Measurements from ENCODE around the gene PPFIA4. TPM values are rescaled to one million over a fixed set of nuclear protein-coding genes. Genes with fewer than 3 reads are reported as not detected.

PPFIA4 gene
- total RNA-seq, 1 donor from 2014 or later: 33.4 TPM

- Mint-ChIP-seq H3K27ac (no peak overlapping the region), H3K4me3 (ENCODE audit: low read depth) (no peak overlapping the region), H3K27me3 (ENCODE audit: low read depth) (peaks cover 33% of the 10 kb centered on the region), H3K36me3 (ENCODE audit: low read depth) (no peaks in the 10 kb centered on the region), H3K4me1 (ENCODE audit: low read depth) (peaks cover 4% of the 10 kb centered on the region), H3K9me3 (no peaks in the 10 kb centered on the region)
- no peak for DNase-seq (ENCODE audit: low spot score)
- intact Hi-C loops (cut with micrococcal nuclease): no loop called here
Measured at GRCh38 chr1:203117611-203118575, 91.6 kb downstream of the PPFIA4 start.

- no peak overlapping the region for H3K4me3 Mint-ChIP-seq (ENCODE audit: low read depth)
- peaks cover 4% of the 10 kb centered on the region for H3K4me1 Mint-ChIP-seq (ENCODE audit: low read depth)
- no peaks in the 10 kb centered on the region for H3K36me3 Mint-ChIP-seq (ENCODE audit: low read depth)
- no peak overlapping the region for H3K27ac Mint-ChIP-seq
- DNase-seq (ENCODE audit: low spot score): no peak
- no peaks in the 10 kb centered on the region for H3K9me3 Mint-ChIP-seq
- peaks cover 43% of the 10 kb centered on the region for H3K27me3 Mint-ChIP-seq (ENCODE audit: low read depth)
- intact Hi-C loops (cut with micrococcal nuclease): no loop called here
Measured at GRCh38 chr1:203120325-203121153, 94.2 kb downstream of the PPFIA4 start.

- no peak overlapping the region for H3K27ac Mint-ChIP-seq
- H3K36me3 Mint-ChIP-seq (ENCODE audit: low read depth): no peaks in the 10 kb centered on the region
- intact Hi-C loops (cut with micrococcal nuclease): no loop called here
- H3K4me3 Mint-ChIP-seq (ENCODE audit: low read depth): no peak overlapping the region
- DNase-seq (ENCODE audit: low spot score): no peak
- H3K9me3 Mint-ChIP-seq: no peaks in the 10 kb centered on the region
- peaks cover 48% of the 10 kb centered on the region for H3K27me3 Mint-ChIP-seq (ENCODE audit: low read depth)
- peaks cover 4% of the 10 kb centered on the region for H3K4me1 Mint-ChIP-seq (ENCODE audit: low read depth)
Measured at GRCh38 chr1:203121186-203122015, 95.1 kb downstream of the PPFIA4 start.

- Mint-ChIP-seq H3K4me1 (ENCODE audit: low read depth) (peaks cover 7% of the 10 kb centered on the region), H3K27me3 (ENCODE audit: low read depth) (peaks cover 51% of the 10 kb centered on the region), H3K4me3 (ENCODE audit: low read depth) (no peak overlapping the region), H3K27ac (no peak overlapping the region), H3K36me3 (ENCODE audit: low read depth) (no peaks in the 10 kb centered on the region), H3K9me3 (no peaks in the 10 kb centered on the region)
- intact Hi-C loops (cut with micrococcal nuclease): no loop called here
- no peak for DNase-seq (ENCODE audit: low spot score)
Measured at GRCh38 chr1:203122159-203122558, 95.9 kb downstream of the PPFIA4 start.

- intact Hi-C loops (cut with micrococcal nuclease): no loop called here
- H3K4me1 Mint-ChIP-seq (ENCODE audit: low read depth): peaks cover 8% of the 10 kb centered on the region
- no peaks in the 10 kb centered on the region for H3K36me3 Mint-ChIP-seq (ENCODE audit: low read depth)
- H3K27me3 Mint-ChIP-seq (ENCODE audit: low read depth): peaks cover 51% of the 10 kb centered on the region
- H3K27ac Mint-ChIP-seq: no peak overlapping the region
- DNase-seq (ENCODE audit: low spot score): no peak
- no peak overlapping the region for H3K4me3 Mint-ChIP-seq (ENCODE audit: low read depth)
- H3K9me3 Mint-ChIP-seq: no peaks in the 10 kb centered on the region
Measured at GRCh38 chr1:203124011-203124410, 97.7 kb downstream of the PPFIA4 start.

GRCh38 chr1:203124546-203125317 is 98.4 kb downstream of the PPFIA4 start:
- intact Hi-C loops (cut with micrococcal nuclease): no loop called here
- no peak overlapping the region for H3K4me3 Mint-ChIP-seq (ENCODE audit: low read depth)
- peaks cover 8% of the 10 kb centered on the region for H3K4me1 Mint-ChIP-seq (ENCODE audit: low read depth)
- no peak for DNase-seq (ENCODE audit: low spot score)
- no peak overlapping the region for H3K27ac Mint-ChIP-seq
- H3K9me3 Mint-ChIP-seq: no peaks in the 10 kb centered on the region
- H3K27me3 Mint-ChIP-seq (ENCODE audit: low read depth): peaks cover 53% of the 10 kb centered on the region
- H3K36me3 Mint-ChIP-seq (ENCODE audit: low read depth): no peaks in the 10 kb centered on the region

GRCh38 chr1:203126151-203126865 is 100.0 kb downstream of the PPFIA4 start:
- no peak for DNase-seq (ENCODE audit: low spot score)
- peaks cover 46% of the 10 kb centered on the region for H3K27me3 Mint-ChIP-seq (ENCODE audit: low read depth)
- no peak overlapping the region for H3K4me3 Mint-ChIP-seq (ENCODE audit: low read depth)

GRCh38 chr1:203126866-203127665 is 100.8 kb downstream of the PPFIA4 start:
- intact Hi-C loops (cut with micrococcal nuclease): no loop called here
- DNase-seq (ENCODE audit: low spot score): no peak
- Mint-ChIP-seq H3K36me3 (ENCODE audit: low read depth) (no peaks in the 10 kb centered on the region), H3K4me3 (ENCODE audit: low read depth) (no peak overlapping the region), H3K27ac (no peak overlapping the region), H3K4me1 (ENCODE audit: low read depth) (peaks cover 4% of the 10 kb centered on the region), H3K27me3 (ENCODE audit: low read depth) (peaks cover 41% of the 10 kb centered on the region), H3K9me3 (no peaks in the 10 kb centered on the region)

More at GRCh38 chr1:203126151-203126865, 100.0 kb downstream of the PPFIA4 start:
- Mint-ChIP-seq H3K36me3 (ENCODE audit: low read depth) (no peaks in the 10 kb centered on the region), H3K4me1 (ENCODE audit: low read depth) (peaks cover 8% of the 10 kb centered on the region), H3K27ac (no peak overlapping the region), H3K9me3 (no peaks in the 10 kb centered on the region)
- intact Hi-C loops (cut with micrococcal nuclease): no loop called here

- intact Hi-C loops (cut with micrococcal nuclease): no loop called here
- no peaks in the 10 kb centered on the region for H3K9me3 Mint-ChIP-seq
- peaks cover 41% of the 10 kb centered on the region for H3K27me3 Mint-ChIP-seq (ENCODE audit: low read depth)
- H3K4me1 Mint-ChIP-seq (ENCODE audit: low read depth): peaks cover 4% of the 10 kb centered on the region
- no peak within 1 kb of the TSS for H3K4me3 Mint-ChIP-seq (ENCODE audit: low read depth)
- no peak within 1 kb of the TSS for H3K27ac Mint-ChIP-seq
- DNase-seq (ENCODE audit: low spot score): no peak
- no peaks in the 10 kb centered on the region for H3K36me3 Mint-ChIP-seq (ENCODE audit: low read depth)
Measured at GRCh38 chr1:203127666-203128430, 101.6 kb downstream of the PPFIA4 start, which contains the start of gene ADORA1. TSS of gene ADORA1 (plus strand) at chr1:203127726. CDS start at chr1:203128842, 1,116 bp downstream.

GRCh38 chr1:203128431-203128715 is 102.1 kb downstream of the PPFIA4 start:
- Mint-ChIP-seq H3K9me3 (no peaks in the 10 kb centered on the region), H3K4me3 (ENCODE audit: low read depth) (no peak overlapping the region), H3K4me1 (ENCODE audit: low read depth) (peaks cover 4% of the 10 kb centered on the region), H3K27me3 (ENCODE audit: low read depth) (peaks cover 41% of the 10 kb centered on the region), H3K27ac (no peak overlapping the region), H3K36me3 (ENCODE audit: low read depth) (no peaks in the 10 kb centered on the region)
- intact Hi-C loops (cut with micrococcal nuclease): no loop called here
- DNase-seq (ENCODE audit: low spot score): no peak

Data from activated T-helper 2 cell treated with anti-CD3 and anti-CD28 coated beads, Interferon-gamma antibody, Interleukin-2, Interleukin-4, amounts not matched to agents 10 μg/mL and 5 μg/mL and 100 μg/mL, durations not matched to agents 14 hours and 24 hours and 36 hours (primary cell).